ENCODE results near the gene KNG1.
"Not testable (repeated sequence)": the region's sequence is repeated elsewhere in the genome, so short reads cannot be mapped to it uniquely, and the experiment has no call there.

DNA sequence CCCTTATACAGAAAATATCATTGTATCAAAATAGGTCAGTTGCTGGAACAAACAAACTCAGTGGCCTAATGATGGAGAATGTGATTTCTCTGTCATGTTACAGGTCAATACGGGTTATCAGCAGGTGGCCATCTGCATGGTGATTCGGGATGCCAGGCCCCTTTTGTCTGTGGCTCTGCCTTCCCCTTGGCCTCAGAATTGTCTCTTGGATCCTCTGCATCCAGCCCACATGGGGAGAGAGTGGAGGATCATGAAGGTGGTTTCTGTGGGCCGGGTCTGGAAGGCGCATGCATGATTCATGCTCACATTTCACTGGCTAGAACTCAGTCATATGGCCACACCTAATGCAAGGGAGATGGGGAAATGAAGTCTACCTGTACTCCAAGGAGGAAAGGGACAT, 6.5 kb upstream of the KNG1 start:
- not testable (repeated sequence) for TF ChIP-seq POLR2A (IDR thresholded peaks at IDR 0.05; ENCODE audit: control extremely low read depth in 1 of 2, low read depth in 2 of 2, low read length in 2 of 2); EZH2 (IDR thresholded peaks at IDR 0.05; ENCODE audit: low read depth, low read length, severe bottlenecking); EP300 (IDR thresholded peaks at IDR 0.05; ENCODE audit: borderline replicate concordance in 1 of 2, low read depth in 2 of 2, low read length in 2 of 2); PHF8 (conservative IDR thresholded peaks at IDR 0.05; ENCODE audit: low read depth, low read length); HDAC2 (IDR thresholded peaks at IDR 0.05; ENCODE audit: borderline replicate concordance in 1 of 2, low read depth in 2 of 2, low read length in 2 of 2); FOSL1 (IDR thresholded peaks at IDR 0.05; ENCODE audit: insufficient read depth, low read depth, low read length); POLR2AphosphoS5 (IDR thresholded peaks at IDR 0.05; ENCODE audit: low read depth, low read length); RBBP5 (IDR thresholded peaks at IDR 0.05; ENCODE audit: borderline replicate concordance, low read depth, low read length); SIN3A (conservative IDR thresholded peaks at IDR 0.05 in 1 of 2, IDR thresholded peaks at IDR 0.05 in 1 of 2; ENCODE audit: low read depth in 1 of 2, low read length in 2 of 2); CHD1 (IDR thresholded peaks at IDR 0.05; ENCODE audit: low read depth, low read length); ZNF274 (IDR thresholded peaks at IDR 0.05; ENCODE audit: borderline replicate concordance, extremely low read depth, low read length)
- TF ChIP-seq, protein P1, sequence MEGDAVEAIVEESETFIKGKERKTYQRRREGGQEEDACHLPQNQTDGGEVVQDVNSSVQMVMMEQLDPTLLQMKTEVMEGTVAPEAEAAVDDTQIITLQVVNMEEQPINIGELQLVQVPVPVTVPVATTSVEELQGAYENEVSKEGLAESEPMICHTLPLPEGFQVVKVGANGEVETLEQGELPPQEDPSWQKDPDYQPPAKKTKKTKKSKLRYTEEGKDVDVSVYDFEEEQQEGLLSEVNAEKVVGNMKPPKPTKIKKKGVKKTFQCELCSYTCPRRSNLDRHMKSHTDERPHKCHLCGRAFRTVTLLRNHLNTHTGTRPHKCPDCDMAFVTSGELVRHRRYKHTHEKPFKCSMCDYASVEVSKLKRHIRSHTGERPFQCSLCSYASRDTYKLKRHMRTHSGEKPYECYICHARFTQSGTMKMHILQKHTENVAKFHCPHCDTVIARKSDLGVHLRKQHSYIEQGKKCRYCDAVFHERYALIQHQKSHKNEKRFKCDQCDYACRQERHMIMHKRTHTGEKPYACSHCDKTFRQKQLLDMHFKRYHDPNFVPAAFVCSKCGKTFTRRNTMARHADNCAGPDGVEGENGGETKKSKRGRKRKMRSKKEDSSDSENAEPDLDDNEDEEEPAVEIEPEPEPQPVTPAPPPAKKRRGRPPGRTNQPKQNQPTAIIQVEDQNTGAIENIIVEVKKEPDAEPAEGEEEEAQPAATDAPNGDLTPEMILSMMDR (IDR thresholded peaks at IDR 0.05; ENCODE audit: control extremely low read depth in 1 of 3, insufficient read depth in 1 of 3, low read depth in 1 of 3, low read length in 3 of 3), result not testable (repeated sequence)
- TF ChIP-seq, protein P2, sequence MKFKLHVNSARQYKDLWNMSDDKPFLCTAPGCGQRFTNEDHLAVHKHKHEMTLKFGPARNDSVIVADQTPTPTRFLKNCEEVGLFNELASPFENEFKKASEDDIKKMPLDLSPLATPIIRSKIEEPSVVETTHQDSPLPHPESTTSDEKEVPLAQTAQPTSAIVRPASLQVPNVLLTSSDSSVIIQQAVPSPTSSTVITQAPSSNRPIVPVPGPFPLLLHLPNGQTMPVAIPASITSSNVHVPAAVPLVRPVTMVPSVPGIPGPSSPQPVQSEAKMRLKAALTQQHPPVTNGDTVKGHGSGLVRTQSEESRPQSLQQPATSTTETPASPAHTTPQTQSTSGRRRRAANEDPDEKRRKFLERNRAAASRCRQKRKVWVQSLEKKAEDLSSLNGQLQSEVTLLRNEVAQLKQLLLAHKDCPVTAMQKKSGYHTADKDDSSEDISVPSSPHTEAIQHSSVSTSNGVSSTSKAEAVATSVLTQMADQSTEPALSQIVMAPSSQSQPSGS (IDR thresholded peaks at IDR 0.05; ENCODE audit: low read length), result not testable (repeated sequence)

All from H1 (cell line).